SK-N-MC (cell line): ENCODE measurements around the gene FAM167B.

Experiments used
- EZH2 ChIP-seq: fragments of 200-600 bp; sonication (generic); IDR thresholded peaks from one replicate; pipeline ENCODE4 v1.6.1; 2017; ENCODE audit warnings: antibody characterized with exemption
- POLR2AphosphoS5 ChIP-seq: IDR thresholded peaks from 2 replicates; pipeline ENCODE4 v1.6.1; 2012; ENCODE audit warnings: mild to moderate bottlenecking, low read depth, low read length, borderline replicate concordance

DNA sequence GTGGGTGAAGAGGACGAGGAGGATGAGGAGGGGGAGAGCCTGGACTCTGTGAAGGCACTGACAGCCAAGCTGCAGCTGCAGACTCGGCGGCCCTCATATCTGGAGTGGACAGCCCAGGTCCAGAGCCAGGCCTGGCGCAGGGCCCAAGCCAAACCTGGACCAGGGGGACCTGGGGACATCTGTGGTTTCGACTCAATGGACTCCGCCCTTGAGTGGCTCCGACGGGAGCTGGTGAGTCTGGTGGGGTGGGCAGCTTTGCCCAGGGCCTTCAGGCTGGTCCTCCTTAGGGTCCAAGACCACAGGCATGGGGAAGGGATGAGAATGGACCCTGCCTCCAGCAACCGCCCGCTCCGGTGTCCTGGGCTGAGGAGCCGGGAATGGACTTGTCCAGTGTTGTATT is 430 bp downstream of the FAM167B start:
- TF ChIP-seq POLR2AphosphoS5 (no peak), EZH2 (no peak)
